ENCODE measurements around the gene PABPC1L.

The PABPC1L gene

GRCh38 chr20:44970243-44970757, 60.4 kb downstream of the PABPC1L start:
- no peak for DNase-seq

GRCh38 chr20:44973053-44973452, 63.2 kb downstream of the PABPC1L start:
- no peak for DNase-seq

- no peak for DNase-seq
These were observed 66.8 kb downstream of the PABPC1L start for GRCh38 chr20:44976698-44977097.

GRCh38 chr20:44979090-44979621, 69.3 kb downstream of the PABPC1L start:
- no peak for DNase-seq

- no peak for DNase-seq
These were observed 72.0 kb downstream of the PABPC1L start for GRCh38 chr20:44981736-44982406.

- DNase-seq: no peak
These were observed 73.3 kb downstream of the PABPC1L start for GRCh38 chr20:44983093-44983674.

GRCh38 chr20:44988631-44989171, 78.8 kb downstream of the PABPC1L start:
- no peak for DNase-seq

Data from NCI-H69 (cell line).